CMK (cell line): Measurements from ENCODE around the gene SNX3.
A peak's percentile ranks its signal among the peaks of the same experiment; 100 is the strongest.
"Not testable (repeated sequence)": the region's sequence is repeated elsewhere in the genome, so short reads cannot be mapped to it uniquely, and the experiment has no call there.

Source experiments
- DNase-seq: peaks from one replicate; pipeline ENCODE4 v3.0.0-alpha.2; 2010; ENCODE audit warnings: low read depth

The SNX3 gene

DNA sequence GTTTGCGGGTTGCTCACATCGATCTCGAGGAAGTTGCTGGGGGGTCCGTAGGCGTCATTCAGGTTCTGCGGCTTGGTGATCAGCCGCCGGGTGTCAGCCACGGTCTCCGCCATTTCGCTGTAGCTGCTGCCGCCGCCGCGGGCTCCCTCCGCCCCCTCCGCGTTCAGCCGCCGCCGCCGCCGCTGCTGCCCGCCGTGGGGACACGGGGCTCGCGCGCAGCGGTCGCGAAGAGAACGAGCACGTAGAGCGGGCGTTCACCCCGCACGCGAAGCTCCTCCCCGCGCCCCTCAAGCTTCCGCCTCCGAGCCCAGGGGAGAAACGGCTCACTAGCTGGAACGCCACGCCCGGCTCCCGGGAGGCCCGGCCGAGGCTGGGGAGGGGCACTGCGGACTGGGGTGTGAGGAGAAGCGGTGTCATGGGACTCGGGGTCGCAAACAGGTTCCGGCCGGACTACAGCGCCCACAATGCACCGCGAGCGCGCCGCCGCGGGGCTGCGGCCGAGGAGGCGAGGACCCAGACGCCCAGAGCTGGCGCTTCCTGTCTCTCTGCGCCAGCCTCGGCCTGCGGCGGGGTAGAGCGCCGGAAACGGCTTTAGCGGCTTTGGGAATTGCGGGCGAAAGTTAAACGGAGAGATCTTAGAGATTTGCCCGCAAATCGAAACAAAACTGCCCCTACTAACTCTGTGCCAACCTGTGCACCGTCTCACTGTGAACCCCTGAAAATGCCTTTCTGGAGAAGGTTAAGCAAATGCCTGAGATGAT lies at the start of gene SNX3:
SNX3 (minus strand) TSS at position 232 of the 761 bp plus-strand sequence; CDS start at position 113, 119 bp downstream.
- peak; percentile 87 for DNase-seq

DNA sequence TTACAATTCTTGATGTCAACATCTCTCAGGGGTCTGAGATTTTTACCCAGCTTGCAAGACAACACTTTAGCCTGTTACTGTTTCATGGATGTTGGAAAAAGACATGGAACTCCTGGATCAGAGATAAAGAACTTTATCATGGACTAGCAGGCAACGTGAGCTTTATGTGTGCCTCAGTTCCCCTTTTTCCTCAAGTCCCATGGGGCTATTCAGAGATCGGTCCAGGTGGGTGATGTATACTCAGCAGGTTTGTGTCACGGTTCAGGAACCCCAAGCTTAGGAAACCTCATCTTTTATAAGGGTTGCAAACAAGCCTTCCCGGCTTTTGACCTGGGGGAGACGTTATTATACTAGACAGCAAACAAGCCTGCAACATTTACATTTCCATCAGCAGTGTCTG lies 49.0 kb upstream of the SNX3 start:
- DNase-seq = no peak

DNA sequence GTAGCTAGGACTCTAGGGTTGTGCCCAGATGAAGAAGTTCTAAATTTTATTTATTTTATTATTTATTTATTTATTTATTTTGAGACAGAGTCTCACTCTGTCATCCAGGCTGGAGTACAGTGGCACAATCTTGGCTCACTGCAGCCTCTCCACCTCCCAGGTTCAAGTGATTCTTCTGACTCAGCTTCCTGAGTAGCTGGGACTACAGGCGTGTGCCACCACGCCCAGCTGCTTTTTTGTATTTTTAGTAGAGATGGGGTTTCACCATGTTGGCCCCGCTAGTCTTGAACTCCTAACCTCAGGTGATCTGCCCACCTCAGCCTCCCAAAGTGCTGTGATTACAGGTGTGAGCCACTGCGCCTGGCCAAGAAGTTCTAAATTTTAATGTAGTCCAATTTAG lies 47.8 kb upstream of the SNX3 start:
- not testable (repeated sequence) for DNase-seq

DNA sequence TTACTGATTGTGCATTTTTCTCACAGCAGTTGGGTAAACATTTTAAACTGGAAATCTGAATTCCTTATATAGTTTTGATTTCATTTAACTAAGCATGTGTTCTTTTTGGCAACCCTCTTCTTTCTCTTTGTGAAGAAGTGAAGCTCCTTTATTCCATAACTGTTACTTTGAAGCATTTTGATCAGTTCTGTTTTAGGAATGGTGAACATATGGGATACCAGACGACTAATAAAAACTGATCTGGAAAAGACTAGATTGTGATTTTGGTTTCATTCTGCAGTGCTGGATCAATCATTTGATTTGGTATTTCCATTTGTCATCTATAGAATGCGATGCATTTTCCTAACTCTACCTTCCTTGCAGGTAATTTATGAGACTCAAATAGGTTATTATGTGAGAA lies 43.8 kb upstream of the SNX3 start:
- DNase-seq = no peak

DNA sequence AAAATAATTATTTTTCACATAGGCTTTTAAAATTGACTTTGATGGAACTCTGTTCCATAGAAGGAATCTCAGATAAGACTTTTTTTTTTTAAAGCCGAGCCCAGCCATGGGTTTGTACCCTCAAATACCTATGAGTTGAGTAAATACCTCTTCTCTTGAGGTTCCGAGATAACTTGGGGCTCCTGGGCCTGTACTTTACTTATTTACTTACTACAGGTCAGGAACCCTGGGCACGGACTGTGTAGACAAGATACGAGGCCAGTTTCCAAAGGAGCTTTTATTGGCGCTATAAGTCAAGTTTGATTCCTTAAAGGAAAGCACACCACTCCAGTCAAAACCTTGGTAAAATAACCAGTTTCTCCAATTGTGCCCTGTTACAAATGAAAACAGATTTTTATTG lies 41.5 kb upstream of the SNX3 start:
- DNase-seq = no peak

DNA sequence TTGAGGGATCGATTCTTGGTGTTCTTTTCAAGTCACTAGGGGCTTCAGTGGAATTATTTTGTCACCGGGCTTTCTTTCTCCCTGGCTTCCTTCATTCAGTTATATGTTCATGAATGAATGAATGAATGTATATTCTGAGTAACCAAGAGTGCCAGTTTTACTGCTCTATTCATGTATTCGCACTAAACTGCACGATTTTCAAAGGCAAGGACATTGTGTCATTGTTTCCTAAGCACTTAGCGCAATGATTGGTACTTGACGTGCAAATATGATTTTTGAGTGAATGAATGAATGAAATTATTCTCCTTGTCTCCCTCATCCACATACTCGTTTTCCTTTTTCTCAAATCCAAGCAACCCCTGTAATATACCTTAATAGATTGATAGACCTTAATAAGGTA lies 34.8 kb upstream of the SNX3 start:
- no peak for DNase-seq

DNA sequence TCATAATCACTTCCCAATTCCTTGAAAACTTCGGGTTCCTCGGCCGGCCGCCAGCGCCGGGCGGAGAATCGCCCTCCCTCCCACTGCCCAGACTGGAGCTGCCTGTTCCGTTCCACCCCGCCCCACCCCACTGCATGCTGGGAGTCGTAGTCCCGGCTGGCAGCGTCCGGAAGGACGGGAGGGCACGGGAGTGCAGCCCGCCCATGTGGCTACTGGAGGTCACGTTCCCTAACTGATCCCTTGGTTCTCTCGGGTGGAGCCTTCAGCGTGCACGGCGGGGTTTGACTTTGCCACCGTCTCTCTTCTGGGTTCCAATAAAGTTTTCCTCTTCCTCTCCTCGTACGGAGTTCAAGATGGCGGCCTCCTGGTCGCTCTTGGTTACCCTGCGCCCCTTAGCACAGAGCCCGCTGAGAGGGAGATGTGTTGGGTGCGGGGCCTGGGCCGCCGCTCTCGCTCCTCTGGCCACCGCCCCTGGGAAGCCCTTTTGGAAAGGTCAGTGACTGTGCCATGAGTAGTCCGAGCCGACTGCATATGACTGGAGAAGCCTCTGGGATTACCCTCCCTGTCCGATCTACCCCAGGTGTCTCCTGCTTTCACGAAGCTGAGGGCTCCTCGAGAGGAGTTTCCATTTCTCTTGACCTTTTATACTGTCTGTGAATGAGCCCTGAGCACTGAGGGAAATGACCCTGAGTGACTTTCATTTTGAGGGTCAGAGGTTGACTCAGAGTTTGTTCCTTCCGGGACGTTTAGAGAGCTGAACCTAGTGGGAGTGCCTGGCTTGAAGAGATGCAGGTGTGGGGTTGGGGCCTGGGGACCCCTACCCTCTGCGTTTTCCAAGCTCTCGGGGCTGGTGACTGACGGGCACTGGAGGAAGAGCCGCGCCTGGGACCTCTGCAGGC lies 34.1 kb upstream of the SNX3 start, which contains the start of gene AFG1L:
AFG1L (plus strand) TSS at position 328 of the 899 bp plus-strand sequence; CDS start at position 354, 26 bp downstream.
- DNase-seq = peak; percentile 76

DNA sequence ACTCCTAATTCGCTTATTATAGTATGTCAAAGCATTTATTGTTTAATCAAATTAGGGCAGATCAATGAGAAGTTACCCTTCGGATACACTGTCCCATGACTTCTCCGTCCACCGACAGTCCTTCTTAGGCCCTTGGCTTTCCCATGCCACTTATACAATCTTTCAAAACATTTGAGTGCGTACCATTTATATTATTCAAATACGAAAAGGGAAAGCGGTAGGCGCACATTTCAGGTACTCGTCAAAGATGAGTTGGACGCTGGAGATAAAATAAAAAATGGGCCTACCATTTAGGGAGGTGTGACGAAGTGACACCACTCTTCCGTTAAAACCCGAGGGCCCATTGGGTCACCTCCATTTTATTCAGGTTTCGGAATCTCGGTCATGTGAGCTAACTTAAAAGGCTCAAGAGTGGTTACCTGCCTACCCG lies 33.5 kb upstream of the SNX3 start:
- DNase-seq = no peak

DNA sequence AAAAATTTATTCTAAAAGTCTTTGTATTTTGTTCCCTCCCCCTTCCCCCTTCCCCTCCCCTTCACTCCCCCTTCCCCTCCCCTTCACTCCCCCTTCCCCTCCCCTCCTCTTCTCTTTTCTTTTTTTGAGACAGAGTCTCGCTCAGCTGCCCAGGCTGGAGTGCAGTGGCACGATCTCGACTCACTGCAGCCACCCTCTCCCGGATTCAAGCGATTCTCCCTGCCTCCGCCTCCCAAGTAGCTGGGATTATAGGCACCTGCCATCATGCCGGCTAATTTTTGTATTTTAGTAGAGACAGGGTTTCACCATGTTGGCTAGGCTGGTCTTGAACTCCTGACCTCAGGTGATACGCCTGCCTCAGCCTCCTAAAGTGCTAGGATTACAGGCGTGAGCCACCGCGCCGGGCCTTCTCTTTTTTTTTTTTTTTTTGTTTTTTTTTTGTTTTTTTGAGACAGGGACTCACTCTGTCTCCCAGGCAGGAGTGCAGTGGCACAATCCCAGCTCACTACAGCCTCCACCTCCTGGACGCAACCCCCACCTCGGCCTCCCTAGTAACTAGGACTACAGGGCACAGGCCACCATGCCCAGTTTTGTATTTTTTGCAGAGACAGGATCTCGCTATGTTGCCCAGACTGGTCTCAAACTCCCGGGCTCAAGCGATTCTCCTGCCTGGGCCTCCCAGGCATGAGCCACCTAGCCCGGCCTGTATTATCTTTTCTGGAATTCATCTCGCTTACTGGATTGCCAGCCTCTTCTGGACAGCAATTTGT lies 32.9 kb upstream of the SNX3 start:
- peak; percentile 25 for DNase-seq

DNA sequence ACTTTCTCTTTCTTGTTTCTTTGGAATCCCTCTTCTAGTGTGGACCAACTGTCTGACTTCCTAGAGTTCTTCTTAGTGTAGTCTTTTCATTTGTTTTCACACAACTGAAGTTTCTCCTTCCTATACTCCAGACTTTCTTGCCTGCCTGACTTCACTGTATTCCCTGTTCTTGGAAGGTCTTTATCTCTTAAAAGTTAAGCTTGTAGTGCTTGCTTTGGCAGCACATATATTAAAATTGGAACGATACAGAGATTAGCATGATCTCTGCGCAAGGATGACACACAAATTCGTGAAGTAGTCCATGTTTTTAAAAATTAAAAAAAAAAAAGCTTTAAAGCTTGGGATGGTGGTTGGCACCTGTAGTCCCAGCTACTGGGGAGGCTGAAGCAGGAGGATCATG lies 31.7 kb upstream of the SNX3 start:
- not testable (repeated sequence) for DNase-seq

DNA sequence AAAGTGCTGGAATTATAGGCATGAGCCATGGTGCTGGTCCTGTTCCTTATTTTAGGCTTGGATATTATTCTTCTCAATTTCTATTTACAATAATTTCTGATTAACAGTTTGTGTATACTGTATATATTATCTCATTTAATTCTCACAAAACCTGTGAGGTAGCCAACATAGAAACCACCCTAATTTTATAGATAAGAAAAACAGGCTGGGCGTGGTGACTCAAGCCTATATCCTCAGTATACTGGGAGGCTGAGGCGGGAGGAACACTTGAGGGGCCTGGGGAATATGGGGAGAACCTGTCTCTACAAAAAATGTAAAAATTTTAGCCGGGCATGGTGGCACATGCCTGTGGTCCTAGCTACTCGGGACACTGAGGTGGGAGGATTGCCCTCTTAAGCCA lies 30.3 kb upstream of the SNX3 start:
- DNase-seq = no peak

DNA sequence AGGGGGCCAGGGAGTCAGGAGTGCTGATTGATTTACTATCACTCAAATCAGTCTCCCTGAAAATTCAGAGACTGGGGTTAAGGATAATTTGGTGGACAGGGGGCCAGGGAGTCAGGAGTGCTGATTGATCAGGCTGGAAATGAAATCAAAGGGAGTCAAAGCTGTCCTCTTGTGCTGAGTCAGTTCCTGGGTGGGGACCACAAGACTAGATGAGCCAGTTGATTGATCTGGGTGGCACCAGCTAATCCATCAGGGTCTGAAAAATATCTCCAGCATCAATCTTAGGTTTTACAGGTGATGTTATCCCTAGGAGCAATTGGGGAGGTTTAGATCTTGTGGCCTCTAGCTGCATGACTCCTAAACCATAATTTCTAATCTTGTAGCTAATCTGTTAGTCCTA lies 27.9 kb upstream of the SNX3 start:
- no peak for DNase-seq

DNA sequence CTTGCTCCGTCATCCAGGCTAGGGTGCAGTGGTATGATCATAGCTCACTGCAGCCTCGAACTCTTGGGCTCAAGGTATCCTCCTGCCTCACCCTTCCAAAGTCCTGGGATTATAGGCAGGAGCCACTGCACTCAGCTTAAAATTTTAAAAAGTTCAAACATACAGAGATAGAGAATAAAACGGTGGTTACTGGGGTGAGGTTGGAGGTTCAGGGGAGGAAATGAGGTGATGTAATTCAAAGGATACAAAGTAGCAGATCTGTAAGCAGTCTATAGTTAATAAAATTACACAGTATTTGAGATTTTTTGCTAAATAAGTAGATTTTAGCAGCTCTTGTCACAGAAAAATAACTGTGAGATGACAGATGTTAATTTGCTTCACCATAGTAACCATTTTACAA lies 26.5 kb upstream of the SNX3 start:
- DNase-seq = no peak

DNA sequence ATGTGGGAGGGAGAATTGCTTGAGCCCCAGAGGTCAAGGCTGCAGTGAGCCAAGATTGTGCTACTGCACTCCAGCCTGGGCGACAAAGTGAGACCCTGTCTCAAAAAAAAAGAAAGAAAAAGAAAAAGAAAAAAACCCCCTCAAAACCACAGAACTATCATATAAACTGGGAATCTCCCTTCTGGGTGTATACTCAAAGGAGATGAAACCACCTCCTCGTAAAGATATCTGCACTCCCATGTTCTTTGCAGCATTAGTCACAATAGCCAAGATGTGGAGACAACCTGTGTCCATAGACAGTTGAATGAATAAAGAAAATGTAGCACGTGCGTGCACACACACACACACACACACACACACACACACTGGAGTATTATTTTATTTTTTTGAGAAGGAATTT lies 25.5 kb upstream of the SNX3 start:
- DNase-seq = no peak

DNA sequence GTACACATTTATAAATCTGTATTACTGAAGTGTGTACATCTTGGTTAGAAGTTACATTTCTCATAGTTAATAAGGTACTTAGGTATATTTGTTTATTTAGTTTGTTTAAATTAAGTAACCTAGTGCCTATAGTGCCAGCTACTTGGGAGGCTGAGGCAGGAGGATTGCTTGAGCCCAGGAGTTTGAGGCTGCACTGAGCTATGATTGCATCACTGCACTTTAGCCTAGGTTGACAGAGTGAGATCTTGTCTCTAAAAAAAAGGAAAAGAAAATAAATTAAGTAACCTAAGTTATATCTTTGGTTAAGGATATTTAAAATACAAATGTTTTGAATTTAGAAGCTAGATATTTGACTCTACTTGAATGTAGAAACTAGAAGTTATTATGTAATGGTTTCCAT lies 24.5 kb upstream of the SNX3 start:
- no peak for DNase-seq

DNA sequence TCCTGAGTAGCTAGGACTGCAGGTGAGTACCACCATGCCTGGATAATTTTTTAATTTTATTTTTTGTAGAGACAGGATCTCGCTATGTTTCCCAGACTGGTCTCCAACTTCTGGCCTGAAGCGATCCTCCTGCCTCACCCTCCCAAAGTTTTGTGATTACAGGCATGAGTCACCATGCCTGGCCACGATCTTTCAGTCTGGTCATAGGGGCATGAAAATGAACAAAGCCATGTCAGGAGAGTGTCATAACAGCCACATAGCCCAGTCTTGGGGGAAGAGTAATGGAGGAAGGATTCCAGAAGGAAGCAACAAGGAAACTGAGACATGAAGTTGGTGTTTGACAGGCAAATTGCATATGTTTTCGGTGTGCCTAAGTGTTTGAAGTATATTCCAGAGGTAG lies 17.0 kb upstream of the SNX3 start:
- DNase-seq = no peak

DNA sequence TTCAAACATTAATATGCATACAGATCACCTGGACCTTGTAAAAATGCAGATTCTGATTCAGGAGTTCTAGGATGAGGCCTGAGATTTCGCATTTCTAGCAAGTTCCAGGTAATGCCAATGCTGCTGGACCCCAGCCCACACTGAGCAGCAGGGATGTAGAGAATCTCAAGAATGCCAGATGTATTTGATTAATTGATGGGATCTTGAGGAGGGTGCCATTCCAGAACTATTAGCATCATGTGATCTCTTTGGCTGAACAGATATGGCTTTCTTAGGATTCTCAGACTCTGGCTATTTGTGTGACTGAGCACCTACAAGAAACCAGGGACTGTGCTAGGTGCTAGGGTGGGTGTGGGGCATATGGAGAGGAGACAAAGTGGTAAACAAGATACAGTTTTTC lies 16.5 kb upstream of the SNX3 start:
- no peak for DNase-seq

DNA sequence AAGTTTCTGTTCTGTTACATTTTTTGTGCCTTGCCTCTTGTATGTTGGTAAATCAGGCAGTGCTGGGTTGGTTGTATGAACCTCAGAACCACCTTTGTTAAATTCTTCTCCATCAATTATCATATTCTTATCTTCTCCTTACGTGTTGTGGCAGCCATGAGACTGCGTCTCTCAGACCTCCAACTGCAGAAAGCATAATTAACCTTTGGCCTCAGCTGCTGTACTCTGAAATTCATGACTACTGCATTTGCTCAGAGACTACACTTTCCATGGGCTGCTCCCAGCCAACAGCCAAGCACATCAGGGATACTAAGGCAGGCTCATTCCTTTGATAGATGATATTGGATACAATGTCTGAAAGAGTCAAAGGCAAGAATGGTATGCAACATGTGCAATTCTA lies 15.1 kb upstream of the SNX3 start:
- no peak for DNase-seq

DNA sequence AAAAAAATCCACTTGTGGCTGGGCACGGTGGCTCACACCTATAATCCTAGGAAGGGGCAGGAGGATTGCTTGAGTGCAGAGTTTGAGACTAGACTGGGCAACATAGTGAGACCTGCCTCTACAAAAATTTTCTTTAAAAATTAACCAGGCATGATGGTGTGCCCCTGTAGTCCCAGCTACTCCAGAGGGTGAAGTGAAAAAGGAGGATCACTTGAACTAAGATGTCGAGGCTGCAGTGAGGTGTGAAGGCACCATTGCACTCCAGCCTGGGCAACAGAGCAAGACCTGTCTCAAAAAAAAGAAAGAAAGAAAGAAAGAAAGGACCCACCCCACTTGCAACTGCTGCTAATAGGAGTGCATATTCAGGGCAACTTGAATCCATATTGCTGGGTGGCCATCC lies 13.7 kb upstream of the SNX3 start:
- DNase-seq = no peak

DNA sequence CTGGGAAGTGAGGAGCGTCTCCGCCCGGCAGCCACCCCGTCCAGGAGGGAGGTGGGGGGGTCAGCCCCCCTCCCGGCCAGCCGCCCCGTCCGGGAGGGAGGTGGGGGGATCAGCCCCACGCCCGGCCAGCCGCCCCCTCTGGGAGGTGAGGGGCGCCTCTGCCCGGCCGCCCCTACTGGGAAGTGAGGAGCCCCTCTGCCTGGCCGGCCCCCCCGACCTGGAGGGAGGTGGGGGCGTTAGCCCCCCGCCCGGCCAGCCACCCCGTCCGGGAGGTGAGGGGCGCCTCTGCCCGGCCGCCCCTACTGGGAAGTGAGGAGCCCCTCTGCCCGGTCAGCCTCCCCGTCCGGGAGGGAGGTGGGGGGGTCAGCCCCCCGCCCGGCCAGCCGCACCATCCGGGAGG lies 9.1 kb upstream of the SNX3 start:
- not testable (repeated sequence) for DNase-seq

DNA sequence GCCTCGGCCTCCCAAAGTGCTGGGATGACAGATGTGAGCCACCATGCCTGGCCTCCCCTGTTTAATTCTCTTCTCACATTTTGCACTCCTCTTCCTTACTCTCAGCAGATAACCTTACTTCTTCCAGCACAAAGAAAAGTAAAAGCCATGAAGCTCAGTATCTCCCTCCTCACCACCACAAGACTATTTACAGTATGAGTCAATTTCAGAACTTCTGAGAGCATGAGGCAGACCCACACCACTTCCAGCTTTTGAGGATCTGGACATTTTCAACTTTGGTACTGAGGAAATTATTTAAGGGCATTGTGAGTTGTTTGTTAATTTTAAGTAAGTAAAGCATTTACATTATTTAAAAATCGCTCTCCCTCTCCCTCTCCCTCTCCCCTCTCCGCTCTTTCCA lies 8.0 kb upstream of the SNX3 start:
- no peak for DNase-seq

DNA sequence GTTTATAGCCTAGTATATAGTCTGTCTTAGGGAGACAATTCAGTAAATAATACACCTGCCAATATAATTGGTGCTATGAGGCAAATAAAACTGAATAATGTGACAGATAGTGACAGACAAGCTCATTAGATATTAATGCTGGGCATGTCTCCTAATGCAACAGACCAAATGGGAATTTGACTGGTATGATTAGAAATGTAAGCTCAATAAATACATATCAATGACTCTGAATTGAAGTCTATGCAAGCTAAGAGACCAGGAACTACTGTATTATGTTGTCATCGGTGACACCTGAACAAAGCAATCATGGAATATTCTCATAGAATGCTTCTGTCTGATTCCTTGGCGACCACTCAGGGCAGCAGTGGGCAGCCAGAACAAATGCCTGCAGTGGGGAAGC lies 2.5 kb upstream of the SNX3 start:
- no peak for DNase-seq
